GM21390 (cell line): ENCODE data around the gene LIPC.

ENCODE experiments used
- ATAC-seq: cut with Tn5 transposase; IDR thresholded peaks from one replicate; pipeline ENCODE4 v1.9.1; 2021; ENCODE audit not compliant: unreplicated experiment

Gene LIPC

GRCh38 chr15:58605931-58606530 is 174.2 kb downstream of the LIPC start:
- no peak for ATAC-seq

DNA sequence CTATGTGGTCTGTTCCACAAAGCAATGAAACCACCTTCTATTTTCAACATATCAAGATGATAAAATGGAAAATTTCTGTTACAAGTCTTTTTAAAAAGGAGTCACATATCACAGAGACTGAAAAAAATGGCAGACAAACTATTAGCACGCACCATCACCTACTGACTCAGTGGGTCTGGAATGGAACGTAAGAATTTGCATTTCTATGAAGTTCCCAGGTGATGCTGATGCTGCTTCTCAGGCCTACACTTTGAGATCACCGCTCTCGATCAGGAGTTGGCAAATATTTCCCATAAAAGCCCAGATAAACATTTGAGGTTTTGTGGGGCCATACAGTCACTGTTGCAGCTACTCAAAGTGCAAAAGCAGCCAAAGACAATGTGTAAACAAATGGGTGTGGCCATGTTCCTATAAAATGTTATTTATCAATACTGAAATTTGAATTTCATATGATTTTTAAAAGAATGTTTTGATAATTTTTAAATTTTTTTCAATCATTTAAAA is 174.8 kb downstream of the LIPC start:
- ATAC-seq = no peak

- no peak for ATAC-seq
Observed at GRCh38 chr15:58608129-58608590, 176.4 kb downstream of the LIPC start.

DNA sequence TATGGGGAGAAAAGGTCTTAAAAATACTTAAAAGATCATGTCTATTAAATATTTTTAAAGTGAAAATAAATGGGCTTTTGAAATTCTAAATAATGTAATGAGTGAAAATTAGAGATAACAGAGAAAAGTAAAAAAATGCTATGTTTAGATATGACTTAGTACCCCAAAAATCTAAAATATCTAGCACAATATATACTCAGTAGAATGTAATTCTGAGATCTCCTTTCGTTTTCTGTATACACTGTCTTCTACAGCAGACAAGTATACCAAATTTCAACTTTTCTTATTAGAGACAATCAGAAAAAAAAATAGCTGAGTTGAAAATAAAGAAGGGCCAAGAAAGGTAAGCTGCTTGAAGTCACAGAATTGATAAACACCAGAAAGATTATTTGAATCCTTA is 176.9 kb downstream of the LIPC start:
- no peak for ATAC-seq

DNA sequence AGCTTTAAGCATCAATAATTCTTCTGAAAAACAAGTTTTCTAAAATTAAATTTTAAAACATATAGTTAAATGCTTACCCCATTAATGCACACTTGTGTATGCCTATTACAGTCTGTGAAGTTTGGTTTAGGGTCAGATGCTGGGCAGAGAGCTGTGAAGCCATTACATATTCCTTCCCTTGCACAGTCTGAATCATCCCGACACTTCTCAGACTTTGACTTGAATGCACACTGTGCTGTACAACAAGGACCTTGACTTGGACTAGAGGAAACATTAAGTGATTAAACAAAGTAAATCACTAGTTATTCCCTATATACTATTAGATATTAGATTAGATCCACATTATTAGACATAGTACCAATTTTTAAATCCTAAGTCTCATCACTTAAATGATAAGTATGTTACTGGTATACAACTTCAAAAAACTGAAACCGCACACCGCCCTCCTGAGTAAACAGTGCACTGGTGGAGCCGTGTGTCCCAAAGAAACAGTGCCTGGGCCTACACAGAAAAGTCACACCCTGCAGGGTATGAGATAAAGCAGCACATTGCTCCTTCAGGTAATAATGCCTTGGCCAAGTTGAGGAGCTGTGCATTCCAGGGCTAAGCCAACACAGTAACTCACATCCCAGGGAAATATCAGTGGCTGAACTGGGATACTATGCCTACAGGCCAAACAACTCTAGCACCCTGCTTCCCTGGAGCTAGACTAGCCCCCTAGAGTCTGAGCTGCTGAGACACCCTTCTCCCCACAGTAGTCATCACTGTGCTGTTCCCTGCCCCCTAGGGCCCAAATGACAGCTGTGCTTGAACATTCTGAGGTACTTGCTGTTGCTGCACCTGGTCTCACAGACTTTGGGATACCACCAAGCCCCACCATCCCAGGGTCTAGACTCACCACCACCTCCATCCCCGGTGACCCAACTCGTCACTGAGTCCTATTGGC is 180.2 kb downstream of the LIPC start:
- no peak for ATAC-seq

DNA sequence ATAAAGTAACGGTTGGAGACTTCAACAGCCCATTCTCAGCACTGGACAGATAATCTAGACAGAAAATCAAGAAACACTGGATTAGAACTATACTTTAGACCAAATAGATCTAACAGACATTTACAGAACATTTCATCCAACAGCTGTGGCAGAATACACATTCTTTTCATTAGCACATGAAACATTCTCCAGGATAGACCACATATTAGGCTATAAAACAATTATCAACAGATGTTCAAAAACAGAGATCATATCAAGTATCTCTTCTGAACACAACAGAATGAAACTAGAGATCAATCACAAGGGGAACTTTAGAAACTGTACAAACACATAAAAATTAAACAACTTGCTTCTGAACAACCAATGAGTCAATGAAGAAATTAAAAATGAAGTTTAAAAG is 184.4 kb downstream of the LIPC start:
- no peak for ATAC-seq
